MM.1S (cell line): ENCODE measurements around the gene GPR173.

Experiments used
- CTCF ChIP-seq: fragments of 300-600 bp; sonication (generic); IDR thresholded peaks from 2 replicates; pipeline ENCODE4 v1.5.1; 2016; ENCODE audit warnings: antibody characterized with exemption, low read length, mixed read lengths
- EZH2 ChIP-seq: fragments of 300-600 bp; sonication (generic); optimal IDR thresholded peaks from 2 replicates; pipeline ENCODE3; 2017; ENCODE audit warnings: low read depth, mild to moderate bottlenecking, antibody characterized with exemption, low read length, mixed read lengths
- EZH2phosphoT487 ChIP-seq: fragments of 300-600 bp; sonication (generic); IDR thresholded peaks from 2 replicates; pipeline ENCODE4 v1.6.1; 2018; ENCODE audit warnings: antibody characterized with exemption, low read length

GRCh38 chrX:53022381-53022780 is 26.2 kb upstream of the GPR173 start:
- TF ChIP-seq CTCF, result no peak
- TF ChIP-seq EZH2phosphoT487, result no peak
- no peak for TF ChIP-seq EZH2
